IPS-20b (cell line): ENCODE measurements around the gene TRAFD1.

Experiments used
- H3K27ac ChIP-seq: one replicate; pipeline ENCODE4 v1.5.1; 2013; ENCODE audit warnings: low read length
- H3K27me3 ChIP-seq: 2 replicates; pipeline ENCODE4 v1.6.1; 2013; ENCODE audit warnings: mild to moderate bottlenecking, low read length, inconsistent platforms; ENCODE audit not compliant: insufficient read depth
- H3K36me3 ChIP-seq: 2 replicates; pipeline ENCODE4 v1.6.1; 2013; ENCODE audit warnings: low read depth, mild to moderate bottlenecking, inconsistent platforms, low read length, moderate library complexity; ENCODE audit not compliant: insufficient read depth
- H3K4me1 ChIP-seq: 2 replicates; pipeline ENCODE4 v1.6.1; 2013; ENCODE audit warnings: mild to moderate bottlenecking, control low read depth, inconsistent platforms, low read length, moderate library complexity; ENCODE audit not compliant: insufficient read depth
- H3K4me3 ChIP-seq: 2 replicates; pipeline ENCODE4 v1.5.1; 2013; ENCODE audit warnings: mild to moderate bottlenecking, low read length, inconsistent platforms
- H3K9ac ChIP-seq: 2 replicates; pipeline ENCODE4 v1.6.1; 2013; ENCODE audit warnings: low read depth, mild to moderate bottlenecking, inconsistent platforms, low read length, moderate library complexity
- H3K9me3 ChIP-seq: 2 replicates; pipeline ENCODE4 v1.6.1; 2013; ENCODE audit warnings: mild to moderate bottlenecking, low read depth, low read length, inconsistent platforms; ENCODE audit not compliant: insufficient read depth

The TRAFD1 gene

GRCh38 chr12:112184056-112184887, 58.9 kb downstream of the TRAFD1 start:
- Histone ChIP-seq H3K27me3 (no peaks in the 10 kb centered on the region), H3K27ac (peak overlapping the region; percentile 56), H3K9me3 (no peaks in the 10 kb centered on the region), H3K4me1 (peaks cover 13% of the 10 kb centered on the region; the same call in 1 of the 2 replicates), H3K9ac (no peak overlapping the region), H3K4me3 (no peak overlapping the region), H3K36me3 (peaks cover 15% of the 10 kb centered on the region)

DNA sequence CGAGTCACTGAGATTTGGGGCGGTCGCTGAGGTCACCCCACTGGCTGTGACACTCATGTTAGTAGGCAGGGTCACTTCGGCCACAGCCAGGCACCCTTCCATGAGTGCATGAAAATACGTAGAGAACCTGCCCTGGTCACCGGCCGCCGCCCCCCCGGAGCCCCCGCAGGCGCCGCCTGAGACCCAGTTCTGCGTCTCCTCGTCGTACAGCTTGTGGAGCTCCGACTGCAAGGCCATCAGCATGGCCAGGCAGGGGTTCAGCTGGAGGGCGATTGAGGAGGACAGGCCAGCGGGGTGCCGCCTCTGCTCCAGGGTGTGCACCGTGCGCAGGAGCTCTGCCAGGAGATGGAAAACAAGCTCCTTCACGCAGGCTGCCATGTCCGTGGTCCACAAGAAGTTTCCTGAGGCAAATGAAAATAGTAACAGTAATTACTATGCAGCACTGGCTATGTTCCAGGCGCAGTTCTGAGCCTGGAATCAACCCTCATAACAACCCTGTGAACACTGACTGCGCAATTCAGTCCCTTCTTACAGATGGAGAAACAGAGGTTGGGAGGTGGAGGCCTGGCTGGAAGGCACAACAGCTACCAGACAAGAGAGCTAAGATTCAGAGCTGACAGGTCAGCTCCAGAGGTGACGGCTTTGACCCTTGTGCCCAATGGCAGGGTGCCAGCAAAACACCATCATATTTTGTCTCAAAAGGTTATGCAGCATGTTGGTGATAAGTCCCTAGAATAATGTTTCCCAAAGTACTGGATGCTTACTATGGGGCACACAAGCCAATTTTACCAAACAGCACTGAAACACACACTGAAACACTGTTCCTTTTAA, 59.9 kb downstream of the TRAFD1 start:
- Histone ChIP-seq H3K9ac (no peak overlapping the region), H3K27ac (no peak overlapping the region), H3K9me3 (no peaks in the 10 kb centered on the region), H3K4me1 (peaks cover 13% of the 10 kb centered on the region; the same call in 1 of the 2 replicates), H3K36me3 (peaks cover 18% of the 10 kb centered on the region), H3K27me3 (no peaks in the 10 kb centered on the region), H3K4me3 (no peak overlapping the region)

DNA sequence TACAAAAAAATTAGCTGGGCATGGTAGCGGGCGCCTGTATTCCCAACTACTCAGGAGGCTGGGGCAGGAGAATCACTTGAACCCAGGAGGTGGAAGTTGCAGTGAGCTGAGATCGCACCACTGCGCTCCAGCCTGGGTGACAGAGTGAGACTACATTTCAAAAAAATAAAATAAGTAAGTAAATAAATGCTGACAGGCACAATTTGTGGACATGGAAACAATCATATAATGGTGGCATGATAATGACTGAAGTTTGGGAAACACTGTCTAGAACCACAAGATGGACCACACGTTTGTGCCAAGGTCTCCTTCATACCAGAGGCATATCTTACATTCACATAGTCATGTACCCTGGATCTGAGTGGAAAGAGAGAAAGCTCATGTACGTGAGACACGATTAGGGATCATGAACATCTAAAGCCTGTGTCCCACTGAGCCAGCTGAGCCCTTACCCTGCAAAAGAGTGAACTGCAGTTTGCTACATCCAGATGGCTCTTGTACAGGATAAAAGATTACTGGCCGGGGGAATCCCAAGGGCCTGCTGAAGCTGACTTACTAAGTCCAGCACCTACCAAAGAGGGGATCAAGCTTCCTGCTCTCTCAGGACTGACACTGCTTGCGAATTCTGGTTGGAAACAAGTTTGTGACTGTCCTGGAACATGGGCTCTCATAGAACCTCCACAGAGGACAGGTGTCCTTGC, 62.9 kb downstream of the TRAFD1 start:
- Histone ChIP-seq H3K36me3 (peaks cover 42% of the 10 kb centered on the region), H3K4me1 (peaks cover 5% of the 10 kb centered on the region; the same call in 1 of the 2 replicates), H3K9me3 (no peaks in the 10 kb centered on the region), H3K27ac (no peak overlapping the region), H3K4me3 (no peak overlapping the region), H3K9ac (no peak overlapping the region), H3K27me3 (no peaks in the 10 kb centered on the region)

- no peak overlapping the region for H3K27ac ChIP-seq
- peaks cover 49% of the 10 kb centered on the region for H3K36me3 ChIP-seq
- no peaks in the 10 kb centered on the region for H3K9me3 ChIP-seq
- H3K4me3 ChIP-seq = no peak overlapping the region
- no peaks in the 10 kb centered on the region for H3K4me1 ChIP-seq
- no peak overlapping the region for H3K9ac ChIP-seq
- no peaks in the 10 kb centered on the region for H3K27me3 ChIP-seq
Observed at GRCh38 chr12:112190231-112191025, 65.1 kb downstream of the TRAFD1 start.

DNA sequence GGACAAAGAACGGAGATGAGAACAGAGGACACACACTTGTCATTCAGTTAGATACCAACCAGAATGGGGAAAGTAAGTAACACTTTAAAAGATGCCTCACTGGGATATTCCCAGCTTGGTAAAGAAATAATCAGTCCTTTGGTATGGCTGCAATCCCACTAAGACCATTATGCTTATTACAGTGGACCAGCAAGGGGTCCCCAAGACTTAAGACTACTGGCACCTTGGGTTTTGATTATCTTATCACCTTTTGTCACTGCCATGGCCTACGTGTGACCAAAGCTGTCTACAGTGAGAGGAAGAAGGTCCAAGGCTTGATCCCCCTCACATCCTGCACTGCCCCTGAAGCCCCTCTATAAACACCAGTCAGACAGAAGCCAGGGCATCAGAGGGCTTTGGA, 65.8 kb downstream of the TRAFD1 start:
- H3K27ac ChIP-seq = no peak overlapping the region
- H3K27me3 ChIP-seq = no peaks in the 10 kb centered on the region
- H3K9me3 ChIP-seq = no peaks in the 10 kb centered on the region
- H3K36me3 ChIP-seq = peaks cover 49% of the 10 kb centered on the region
- no peaks in the 10 kb centered on the region for H3K4me1 ChIP-seq
- no peak overlapping the region for H3K4me3 ChIP-seq
- H3K9ac ChIP-seq = no peak overlapping the region

DNA sequence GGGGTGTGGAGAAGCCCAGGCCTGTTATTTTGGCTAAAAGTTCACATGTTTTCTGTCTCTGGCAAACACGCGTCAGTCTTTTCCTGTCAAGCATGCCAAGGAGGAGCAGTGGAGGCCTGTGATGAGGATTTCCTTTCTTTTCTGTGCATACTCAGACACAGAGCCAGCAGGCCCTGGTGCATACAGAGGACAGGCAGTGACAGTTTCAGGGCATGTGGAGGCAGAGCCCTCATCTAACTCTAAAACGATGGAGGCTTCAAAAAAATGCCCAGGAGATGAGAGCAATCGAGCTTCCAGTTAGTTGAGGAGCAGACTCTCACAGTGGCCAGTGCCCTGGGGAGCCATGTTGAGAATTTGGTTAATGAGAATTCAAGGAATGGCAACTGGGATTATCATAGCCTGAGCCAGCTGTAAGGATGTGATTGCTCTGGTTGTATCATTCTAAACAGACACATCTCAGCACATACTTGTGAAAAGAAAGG, 66.5 kb downstream of the TRAFD1 start:
- H3K4me3 ChIP-seq = no peak overlapping the region
- H3K4me1 ChIP-seq = no peaks in the 10 kb centered on the region
- no peaks in the 10 kb centered on the region for H3K27me3 ChIP-seq
- H3K9ac ChIP-seq = no peak overlapping the region
- H3K27ac ChIP-seq = no peak overlapping the region
- H3K36me3 ChIP-seq = peaks cover 49% of the 10 kb centered on the region
- no peaks in the 10 kb centered on the region for H3K9me3 ChIP-seq

DNA sequence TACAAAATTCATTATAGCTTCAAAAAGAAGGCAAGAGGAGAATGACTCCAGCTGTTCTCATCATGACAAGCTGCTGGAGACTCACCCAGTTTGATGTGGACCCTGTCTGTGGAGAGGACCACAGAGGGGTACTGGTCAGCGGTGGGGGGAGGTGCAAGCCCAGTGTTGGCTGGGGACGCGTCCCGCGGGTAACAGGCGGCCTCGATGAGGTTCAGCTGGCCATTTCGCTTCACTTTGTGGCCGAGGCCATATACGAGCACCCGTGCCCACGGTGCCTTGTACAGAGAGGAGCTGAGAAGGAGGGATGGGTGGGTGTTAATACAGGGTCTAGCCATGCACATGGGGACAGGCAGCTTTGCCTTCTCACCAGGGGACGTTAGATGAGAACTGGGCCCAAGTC, 67.1 kb downstream of the TRAFD1 start:
- Histone ChIP-seq H3K4me3 (no peak overlapping the region), H3K9me3 (no peaks in the 10 kb centered on the region), H3K27ac (no peak overlapping the region), H3K27me3 (no peaks in the 10 kb centered on the region), H3K36me3 (peaks cover 52% of the 10 kb centered on the region), H3K9ac (no peak overlapping the region), H3K4me1 (no peaks in the 10 kb centered on the region)

- no peak overlapping the region for H3K27ac ChIP-seq
- no peaks in the 10 kb centered on the region for H3K4me1 ChIP-seq
- no peaks in the 10 kb centered on the region for H3K9me3 ChIP-seq
- H3K4me3 ChIP-seq = no peak overlapping the region
- no peak overlapping the region for H3K9ac ChIP-seq
- no peaks in the 10 kb centered on the region for H3K27me3 ChIP-seq
- H3K36me3 ChIP-seq = peaks cover 55% of the 10 kb centered on the region
Observed at GRCh38 chr12:112194601-112195247, 69.4 kb downstream of the TRAFD1 start.

DNA sequence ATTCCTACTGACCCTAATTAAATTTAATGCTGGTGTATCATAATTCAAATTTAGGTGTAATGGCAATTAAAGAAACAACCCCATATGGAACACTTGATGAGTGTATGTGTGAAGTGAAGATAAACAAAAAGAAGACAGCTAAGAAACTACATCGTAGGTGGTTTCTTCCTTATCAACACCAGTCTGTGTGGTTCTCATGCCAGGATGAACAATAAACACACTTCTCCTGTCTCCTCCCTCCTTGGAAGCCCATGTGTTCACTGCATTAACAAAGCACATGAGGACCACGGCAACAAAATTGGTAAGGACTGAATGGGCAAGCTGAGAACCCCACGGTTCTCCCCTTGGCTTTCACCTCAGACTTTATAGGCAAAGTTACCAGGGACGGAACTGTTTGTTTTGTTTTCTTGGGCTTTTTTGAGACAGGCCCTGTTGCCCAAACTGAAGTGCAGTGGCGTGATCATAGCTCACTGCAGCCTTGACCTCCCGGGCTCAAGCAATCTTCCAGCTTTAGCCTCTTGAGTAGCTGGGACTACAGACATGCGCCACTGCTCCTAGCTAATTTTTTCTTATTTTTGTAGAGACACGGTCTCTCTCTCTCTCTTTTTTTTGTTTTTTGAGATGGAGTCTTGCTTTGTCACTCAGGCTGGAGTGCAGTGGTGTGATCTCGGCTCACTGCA, 71.0 kb downstream of the TRAFD1 start:
- Histone ChIP-seq H3K4me3 (no peak overlapping the region), H3K27me3 (no peaks in the 10 kb centered on the region), H3K9ac (no peak overlapping the region), H3K4me1 (no peaks in the 10 kb centered on the region), H3K27ac (no peak overlapping the region), H3K9me3 (no peaks in the 10 kb centered on the region), H3K36me3 (peaks cover 52% of the 10 kb centered on the region)

GRCh38 chr12:112198120-112198733, 72.9 kb downstream of the TRAFD1 start:
- Histone ChIP-seq H3K4me3 (no peak overlapping the region), H3K27me3 (no peaks in the 10 kb centered on the region), H3K9me3 (no peaks in the 10 kb centered on the region), H3K9ac (no peak overlapping the region), H3K27ac (no peak overlapping the region), H3K36me3 (peaks cover 39% of the 10 kb centered on the region), H3K4me1 (no peaks in the 10 kb centered on the region)
